Inferior parietal cortex (tissue), 1 donor: ENCODE data around the gene CENPB.

Source experiments
- DNase-seq: peaks from one replicate; pipeline ENCODE4 v3.0.0-alpha.2; 2016; ENCODE audit errors: extremely low spot score

Gene CENPB

DNA sequence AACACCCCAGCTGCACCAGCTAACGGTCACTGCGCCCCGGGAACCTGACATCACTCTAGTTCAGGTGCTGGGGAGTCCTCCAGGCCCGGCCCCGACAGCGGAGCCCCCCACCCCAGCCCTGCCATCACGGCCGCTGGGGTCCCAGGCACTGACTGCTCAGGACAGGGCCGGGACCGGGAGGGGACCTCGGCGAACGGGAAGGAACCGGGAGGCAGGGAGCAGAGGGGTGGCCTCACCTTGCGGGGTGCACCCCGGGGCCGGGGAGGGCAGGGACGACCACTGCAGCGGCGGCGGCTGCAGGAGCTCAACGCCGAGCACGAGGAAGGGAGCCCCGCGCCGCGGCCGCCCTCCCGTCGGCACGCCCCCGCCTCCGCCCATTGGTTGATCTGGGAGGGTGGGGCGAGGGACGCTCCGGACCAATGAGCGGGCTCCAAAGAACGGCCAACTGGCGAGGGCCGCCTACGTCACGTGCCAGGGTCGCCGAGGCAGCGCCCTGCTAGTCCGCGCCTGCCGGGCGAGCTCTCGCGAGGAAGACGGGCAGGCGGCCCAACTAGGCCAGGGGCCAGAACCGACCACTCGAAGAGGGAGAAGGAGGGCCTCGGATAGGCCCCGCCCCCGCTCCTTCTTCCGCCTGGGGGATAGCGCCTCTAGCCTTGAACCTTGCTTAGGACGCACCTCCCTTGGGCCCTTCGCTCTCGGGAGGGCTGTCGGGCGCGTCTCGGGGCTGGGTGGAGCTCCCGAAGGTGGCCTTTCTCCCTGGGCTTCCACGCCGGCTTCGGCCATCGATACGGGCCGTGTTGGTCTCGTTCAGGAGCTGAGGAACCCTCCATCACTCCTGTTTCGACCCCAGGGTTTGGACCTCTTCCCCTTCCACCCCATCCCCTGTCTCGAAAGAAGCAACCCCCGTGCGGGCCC lies 18.9 kb downstream of the CENPB start, which contains the start of gene ADISSP:
Gene ADISSP (minus strand): TSS at position 327 of the 915 bp plus-strand sequence. CDS start 7,653 bp downstream, outside the sequence.
- DNase-seq: peak; percentile 97

DNA sequence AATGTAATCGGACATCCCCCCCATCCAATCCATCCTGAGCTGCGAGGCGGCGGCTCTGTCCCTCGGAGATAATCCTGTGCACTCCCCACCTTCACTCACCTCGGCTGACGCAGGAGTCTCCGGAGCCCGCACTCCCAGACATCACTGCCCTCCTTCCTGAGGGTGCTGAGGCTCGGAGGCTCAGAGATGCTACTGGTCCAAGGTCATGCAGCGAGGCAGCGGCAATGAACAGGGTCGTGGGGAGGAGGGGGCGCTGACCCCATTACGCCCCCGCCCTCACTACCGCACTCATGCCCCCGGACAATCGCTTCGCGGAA lies 19.5 kb downstream of the CENPB start:
- no peak for DNase-seq

DNA sequence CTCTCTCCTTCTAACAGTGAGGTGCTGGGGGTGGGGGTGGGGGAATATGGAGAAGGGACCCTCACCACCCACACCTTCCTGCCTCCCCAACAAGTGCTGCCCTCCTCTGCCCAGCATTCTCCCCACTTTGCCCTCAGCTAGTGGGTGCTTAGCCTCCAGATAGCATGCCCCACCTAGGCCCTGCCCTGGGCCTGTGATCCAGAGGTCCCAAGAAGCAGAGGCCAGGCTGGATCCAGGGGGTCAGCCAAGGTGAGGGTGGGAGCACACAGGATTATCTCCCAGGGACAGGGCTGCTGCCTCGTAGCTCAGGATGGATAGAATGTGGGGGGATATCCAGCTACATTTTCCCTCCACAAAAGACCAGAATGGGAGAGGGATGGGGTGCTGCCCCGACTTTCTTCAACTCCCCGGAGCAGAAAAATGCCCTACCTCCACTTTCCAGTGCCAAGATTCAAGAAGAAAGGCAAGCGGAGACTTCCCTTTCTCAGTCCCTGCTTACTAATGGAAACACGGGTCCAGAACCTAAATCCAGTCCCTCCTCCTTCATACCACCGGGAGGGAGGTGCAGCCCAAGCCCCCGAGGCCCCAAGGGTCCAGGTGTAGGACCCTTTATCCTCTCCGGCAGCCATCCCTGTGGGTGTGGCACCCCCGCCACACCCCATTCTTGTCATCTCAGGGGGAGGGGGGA lies 20.0 kb downstream of the CENPB start:
- DNase-seq: no peak

DNA sequence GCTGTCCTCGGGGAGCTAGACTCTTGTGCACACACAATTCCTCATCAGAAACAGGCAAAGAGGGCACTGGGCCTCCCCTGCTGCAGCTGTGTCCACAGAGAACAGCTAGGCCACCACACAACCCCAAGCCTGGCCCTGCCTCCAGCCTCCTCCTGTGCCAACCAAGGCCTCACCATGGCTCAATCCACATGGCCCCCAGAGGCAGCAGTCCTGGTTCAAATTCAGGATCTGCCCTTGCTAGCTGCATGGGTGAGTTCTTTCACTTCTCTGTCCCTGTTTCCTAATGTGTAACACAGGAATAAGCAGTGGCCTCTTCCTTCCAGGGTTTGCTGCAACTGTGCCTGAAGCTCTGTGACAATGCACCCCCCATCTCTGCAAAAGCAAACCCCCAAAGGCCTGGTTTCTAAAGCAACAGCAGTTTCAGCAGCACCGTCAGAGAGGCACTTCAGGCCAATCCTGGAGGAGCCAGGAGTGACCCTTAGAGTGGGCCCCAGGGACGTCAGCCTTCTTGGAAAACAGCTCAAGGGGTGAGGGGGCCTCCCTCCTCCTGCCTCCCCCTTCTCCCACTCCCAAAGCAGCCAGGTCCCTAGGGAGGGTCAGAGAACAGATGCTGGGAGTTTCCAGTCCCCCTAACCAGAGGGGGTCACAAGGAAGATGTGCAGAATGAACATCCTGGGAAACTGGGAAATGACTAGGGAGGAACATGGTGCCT lies 21.2 kb downstream of the CENPB start:
- DNase-seq: no peak

DNA sequence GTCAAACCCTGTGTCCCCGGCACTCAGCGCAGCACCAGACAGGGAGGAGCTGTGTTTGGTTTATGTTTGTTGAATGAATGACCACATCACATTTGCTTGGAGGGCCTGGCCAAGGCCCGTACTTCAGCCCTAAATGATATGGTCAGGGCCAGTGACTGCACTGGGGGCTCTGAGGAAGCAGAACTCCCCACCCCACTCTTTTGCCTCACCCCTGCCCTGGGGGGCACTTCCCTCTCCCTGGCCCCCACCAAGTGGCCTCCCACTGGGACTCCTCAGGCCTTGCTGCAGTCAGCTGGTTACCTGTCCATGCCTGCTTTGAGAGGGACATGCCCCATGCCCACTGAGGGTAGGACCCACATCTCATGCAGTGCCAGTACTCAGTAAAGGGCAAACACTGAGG lies 21.9 kb downstream of the CENPB start:
- no peak for DNase-seq

DNA sequence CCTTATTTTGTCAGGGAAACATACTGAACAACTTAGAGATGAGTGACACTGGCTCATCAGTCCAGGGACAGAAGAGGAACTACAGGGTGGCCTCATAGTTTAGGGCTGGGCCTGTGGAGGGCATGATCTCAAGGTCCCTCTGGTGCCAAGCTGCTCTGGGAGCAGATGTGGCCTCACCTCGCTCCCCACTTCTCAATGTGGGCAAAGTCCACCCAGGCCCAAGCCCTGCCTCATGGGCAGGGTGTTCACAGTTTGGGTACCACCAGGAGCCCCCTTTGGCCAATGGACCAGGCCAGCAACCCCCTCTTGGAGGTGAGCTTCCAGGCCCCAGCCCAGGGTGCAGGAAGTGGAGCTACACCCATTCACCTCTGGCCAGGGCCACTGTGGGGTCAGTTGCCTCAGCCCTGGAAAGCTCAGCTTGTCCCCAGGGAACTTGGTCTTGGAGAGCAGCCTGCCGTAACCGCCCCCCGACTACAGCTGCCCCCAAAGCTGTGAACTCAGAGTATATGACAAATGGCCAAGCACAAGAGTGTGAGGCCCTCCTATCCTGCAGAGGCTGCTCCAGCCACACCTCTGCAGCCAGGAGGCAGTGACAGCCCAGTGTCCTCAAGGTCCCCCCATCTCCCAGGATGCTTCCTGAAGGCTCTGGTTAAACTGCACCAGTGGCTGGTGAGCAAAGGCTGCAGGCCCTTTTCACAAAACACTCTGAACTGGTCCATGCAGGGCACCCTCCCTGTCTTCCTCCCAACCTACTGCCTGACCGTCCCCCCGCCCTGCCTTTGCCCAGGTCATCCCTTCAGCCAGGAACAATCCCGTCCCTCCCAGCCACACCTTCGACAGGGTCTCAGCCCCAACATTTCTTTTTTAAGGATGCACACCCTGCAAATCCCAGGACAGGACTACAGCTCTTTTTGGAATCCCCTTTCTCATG lies 22.6 kb downstream of the CENPB start:
- DNase-seq: no peak

DNA sequence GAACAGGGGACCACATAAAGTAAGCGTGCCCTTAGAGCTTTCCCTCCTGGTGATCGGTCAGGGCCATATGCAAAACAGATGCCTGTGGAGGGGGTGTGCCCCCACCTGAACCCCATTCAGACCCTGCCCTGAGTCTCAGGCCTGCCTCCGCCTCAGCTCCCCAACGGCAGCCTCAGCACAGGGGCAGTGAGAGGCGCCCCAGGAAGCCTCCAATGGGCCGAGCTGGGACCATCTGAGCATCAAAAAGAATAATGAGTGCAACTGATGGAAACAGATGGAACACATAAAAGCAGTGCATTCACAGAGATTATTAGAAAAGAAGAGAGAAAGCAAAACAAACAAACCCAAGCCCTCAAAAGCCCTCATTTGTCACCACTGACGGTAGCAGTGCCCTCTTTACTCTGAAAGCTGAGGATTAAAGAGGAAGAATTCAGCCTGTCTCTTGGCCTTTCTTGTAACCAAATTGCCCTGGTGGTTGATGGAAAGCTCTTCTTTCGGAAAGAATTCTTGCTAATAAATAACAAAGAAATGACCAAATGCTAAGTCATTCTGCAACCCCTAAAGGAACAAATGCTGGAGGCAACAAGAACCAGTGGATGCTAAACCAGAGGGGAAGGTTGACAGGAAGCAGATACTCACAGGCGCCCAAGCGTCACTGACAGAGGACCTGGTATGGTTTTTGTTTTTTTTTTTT lies 25.7 kb downstream of the CENPB start:
- no peak for DNase-seq

DNA sequence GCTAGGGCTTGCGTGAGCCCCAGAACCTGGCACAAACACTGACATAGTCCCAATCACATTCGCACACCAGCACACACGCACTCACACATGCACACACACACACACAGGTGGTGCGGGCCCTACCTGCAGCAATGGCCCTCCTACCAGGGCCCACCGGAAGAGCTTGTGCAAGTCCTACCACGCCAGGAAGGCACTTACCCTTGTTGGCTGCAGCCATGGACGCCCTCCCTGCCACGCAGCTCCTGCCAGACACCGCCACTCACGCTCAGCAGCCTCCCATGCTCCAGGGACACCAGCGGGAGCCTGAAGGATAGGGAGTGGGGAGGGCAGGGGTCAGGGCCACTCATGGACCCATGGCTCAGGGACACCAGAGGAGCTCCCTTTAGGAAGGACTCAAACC lies 26.7 kb downstream of the CENPB start:
- no peak for DNase-seq

DNA sequence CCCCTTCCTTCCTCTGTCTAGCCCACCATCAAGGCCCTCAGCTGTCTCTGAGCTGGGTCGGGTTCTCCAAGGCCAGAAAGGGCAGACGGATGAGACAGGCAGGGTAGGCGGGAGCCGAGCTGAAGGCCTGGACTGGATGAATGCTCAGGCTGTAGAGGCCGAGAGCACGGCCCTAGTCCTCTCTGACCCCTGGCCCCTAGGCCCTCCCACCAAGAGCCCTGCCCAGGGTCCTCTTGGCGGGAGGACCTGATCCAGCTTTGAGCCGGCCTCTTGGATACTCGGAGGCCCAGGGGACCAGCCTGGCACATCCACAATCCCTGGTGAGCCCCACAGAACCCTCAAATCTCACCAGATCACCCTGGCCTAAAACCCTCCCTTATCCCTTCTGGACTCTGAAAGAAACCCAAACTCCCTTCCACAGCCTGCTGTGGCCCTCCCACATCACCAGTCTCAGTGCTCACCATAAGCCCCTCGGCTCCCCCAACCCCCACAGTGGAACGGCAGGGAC lies 27.2 kb downstream of the CENPB start:
- DNase-seq: no peak

DNA sequence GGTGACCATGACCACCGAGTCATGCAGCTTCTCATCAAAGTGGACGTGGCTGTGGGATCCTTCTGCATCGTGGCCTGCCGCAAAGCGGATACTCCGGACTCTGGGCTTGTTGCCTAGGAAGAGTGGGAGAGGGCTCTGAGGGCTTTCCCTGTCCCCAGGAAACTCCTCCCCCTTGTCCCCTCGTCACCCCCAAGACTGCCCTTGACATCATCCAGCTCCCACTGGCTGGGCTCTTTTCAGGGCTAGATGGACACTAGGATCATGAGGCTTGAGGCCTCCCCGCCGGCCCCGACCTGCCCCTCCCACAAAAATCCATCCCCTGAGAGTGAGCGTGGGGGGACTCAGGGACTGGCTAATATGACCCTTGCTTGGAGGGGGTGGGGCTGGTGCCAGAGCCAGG lies 28.0 kb downstream of the CENPB start:
- DNase-seq: no peak

DNA sequence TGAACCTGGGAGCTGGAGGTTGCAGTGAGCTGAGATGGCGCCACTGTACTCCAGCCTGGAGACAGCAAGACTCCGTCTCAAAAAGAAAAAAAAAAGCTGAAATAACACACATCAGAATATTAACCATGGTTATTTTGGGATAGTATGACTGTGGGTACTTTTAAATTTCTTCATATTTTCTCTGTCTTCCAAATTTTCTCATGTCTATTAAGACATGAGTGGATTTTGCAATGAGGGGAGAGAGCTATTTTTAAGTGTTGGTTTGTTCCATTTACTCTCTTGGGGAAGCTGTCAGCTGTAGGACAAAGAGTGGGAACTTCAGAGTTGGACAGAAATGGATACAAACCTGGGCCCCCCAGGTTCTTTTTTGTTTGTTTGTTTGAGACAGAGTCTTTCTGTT lies 29.3 kb downstream of the CENPB start:
- no peak for DNase-seq

DNA sequence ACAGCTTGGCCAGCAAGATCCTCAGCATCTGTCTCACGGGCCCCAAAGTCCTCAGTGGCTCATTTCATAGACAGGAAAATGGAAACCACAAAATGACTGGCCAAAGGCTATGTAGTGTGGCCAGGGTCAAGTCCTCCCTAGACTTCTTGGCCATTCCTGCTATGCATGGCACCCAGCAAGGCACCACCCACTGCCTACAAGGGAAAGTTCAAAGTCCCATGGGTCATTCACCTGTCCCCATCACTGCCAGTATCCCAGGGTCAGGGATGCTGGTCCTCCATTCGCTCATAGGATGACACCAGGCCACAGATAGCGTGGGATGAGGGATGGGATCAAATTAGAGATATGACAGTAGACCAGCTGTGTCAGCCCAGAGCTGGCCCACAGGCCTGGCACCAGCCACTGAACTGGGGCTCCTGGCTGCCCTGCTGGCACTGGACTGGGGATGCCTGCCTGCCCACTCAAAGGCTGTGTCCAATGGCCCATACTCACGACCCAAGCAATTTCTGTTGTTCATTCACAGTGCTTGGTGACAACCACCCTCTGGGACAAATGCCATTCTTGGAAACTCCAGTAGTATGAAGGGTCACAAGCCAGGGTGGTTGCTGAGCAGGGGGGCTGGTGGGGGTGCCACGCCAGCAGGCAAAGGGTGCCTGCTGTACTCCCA lies 30.6 kb downstream of the CENPB start:
- DNase-seq: no peak

DNA sequence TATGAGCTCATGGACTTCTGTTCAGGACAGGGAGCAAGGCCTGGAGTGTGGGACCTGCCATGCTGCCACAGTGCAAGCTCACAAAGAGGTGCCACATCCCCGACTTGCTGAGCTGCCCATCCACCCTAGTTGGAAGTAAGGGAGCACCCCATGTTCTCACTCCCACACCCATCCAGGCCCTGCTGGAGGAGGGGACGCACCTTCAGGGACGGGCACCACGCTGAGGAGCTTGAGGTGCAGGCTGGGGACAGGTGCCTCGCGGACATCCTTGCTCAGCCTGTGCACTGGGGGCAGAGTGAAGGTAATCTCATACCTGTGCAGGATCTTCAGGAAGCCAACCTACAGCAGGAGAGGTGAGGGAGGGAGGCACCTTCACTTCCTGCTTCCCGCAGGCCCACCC lies 31.3 kb downstream of the CENPB start:
- DNase-seq: no peak

DNA sequence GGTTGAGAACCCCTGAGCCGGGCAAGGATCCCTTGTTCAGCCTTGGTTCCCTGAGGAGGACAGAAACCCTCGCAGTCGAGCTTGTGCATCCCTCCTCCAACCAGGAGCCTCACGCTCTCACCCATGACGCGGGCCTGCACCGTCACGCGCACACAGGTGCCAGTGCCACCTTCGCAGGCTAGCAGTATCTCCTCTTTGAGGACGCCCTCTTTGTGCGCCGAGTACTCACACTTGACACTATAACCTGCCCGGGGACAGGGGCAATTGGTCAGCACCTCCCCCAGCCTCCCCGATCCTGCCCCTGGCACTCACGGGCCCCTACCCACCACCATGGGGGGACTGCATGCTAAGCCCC lies 32.3 kb downstream of the CENPB start:
- no peak for DNase-seq

DNA sequence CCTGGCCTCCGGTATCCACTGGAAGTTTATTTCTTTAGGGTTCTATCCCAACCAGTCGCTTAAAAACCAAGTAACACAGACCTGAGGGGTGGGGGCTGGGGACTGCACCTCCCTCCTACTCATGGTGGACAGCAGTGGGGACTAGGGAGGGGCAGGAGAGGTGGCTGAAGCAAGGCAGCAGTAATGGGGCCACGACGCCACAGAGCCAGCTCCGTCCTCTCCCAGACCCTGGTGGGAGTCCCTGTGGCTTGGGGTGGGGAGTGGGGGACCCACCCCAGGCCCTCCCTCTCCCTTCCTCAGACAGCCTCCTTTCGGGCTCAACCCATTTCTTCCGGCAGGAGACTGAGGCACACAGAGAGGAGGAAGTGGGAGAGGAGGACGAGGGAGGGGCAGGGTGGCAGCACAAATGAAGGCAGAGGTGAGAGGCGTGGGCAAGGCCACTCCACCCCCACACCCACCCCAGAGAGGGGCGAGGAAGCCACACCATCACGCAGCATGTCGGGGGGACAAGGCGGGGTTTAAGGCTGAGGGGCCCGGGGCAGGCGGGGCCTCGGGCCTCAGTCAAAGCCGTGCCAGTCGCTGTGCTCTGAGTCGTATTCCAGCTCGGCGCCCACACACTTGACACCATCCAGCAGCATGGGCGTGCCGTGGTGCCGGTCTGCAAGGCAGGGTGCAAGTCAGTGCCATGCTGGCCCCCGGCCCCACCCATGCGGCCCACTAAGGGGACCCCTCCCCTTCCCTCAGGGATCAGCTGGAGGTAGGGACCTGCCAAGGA lies 32.9 kb downstream of the CENPB start:
- no peak for DNase-seq

DNA sequence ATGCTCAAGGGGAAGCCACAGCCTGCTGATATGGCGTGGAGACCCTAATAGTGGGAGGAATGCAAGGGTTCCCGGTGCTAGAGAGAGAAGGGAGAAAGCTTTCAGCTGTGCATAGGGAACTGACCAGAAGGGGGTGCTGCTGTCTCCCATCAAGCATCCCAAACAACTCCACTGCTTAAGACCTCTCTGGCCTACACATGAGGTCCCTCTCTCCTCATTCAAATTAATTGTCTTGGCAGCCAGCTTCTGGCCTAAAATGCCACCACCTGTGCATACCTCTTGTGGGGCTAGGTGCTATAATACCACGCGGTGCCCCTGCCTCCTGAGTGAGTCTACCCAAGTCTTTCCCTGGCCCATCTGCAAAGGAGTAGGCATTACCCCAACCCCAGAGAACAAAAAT lies 33.4 kb downstream of the CENPB start:
- peak; percentile 64 for DNase-seq

DNA sequence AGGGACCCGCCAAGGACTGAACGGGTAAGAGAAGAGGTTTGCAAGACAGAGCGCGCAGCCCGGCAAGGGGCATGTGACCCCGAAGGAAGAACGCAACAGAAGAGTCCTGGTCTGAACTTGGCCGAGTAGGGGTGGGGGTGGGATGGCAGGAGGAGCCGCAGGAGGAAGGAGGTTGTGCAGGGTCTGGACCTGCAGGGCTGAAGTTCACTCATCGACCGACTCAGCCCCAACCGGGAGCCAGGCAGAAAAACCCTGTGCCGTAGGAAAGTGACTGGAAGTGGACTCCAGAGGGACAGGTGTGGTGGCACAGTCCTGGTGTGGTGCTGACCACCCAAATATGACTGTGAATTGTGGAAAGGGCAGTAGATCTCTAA lies 34.2 kb downstream of the CENPB start:
- no peak for DNase-seq

DNA sequence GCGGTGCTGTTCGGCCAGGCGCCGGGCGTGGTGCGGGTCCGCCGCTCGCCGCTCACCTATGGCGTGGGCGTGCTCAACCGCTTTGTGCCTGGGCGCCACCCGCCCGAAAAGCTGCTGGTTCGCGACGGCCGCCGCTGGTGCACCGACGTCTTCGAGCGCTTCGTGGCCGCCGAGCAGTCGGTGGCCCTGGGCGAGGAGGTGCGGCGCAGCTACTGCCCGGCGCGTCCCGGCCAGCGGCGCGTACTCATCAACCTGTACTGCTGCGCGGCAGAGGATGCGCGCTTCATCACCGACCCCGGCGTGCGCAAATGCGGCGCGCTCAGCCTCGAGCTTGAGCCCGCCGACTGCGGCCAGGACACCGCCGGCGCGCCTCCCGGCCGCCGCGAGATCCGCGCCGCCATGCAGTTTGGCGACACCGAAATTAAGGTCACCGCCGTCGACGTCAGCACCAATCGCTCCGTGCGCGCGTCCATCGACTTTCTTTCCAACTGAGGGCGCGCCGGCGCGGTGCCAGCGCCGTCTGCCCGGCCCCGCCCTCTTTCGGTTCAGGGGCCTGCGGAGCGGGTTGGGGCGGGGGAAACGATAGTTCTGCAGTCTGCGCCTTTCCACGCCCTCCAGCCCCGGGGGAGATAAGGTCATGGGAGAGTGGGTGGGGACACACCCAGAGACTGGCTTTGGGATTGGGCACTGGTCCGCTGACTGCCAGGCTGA lies 34.7 kb downstream of the CENPB start:
- DNase-seq: no peak

DNA sequence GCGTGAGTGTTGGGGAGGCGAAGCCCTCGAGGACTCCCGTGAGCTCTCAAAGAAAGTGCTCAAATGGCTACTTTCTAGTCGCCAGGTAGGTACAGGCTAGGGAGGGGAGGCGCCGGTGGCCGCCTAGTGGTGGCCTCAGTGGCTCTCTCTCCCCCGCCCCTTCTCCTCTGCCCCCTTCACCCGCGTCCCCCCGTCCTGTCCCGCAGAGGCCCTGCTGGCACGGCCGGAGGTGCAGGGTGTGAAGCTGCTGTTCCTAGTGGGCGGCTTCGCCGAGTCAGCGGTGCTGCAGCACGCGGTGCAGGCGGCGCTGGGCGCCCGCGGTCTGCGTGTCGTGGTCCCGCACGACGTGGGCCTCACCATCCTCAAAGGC lies 35.2 kb downstream of the CENPB start:
- no peak for DNase-seq
